H1 (cell line): ENCODE results near the gene ARV1. TPM values are rescaled to one million over a fixed set of nuclear protein-coding genes. Genes with fewer than 3 reads are reported as not detected.

ENCODE experiments used
- CBX8 ChIP-seq: fragments of 300-800, 300-1000 bp; sonication (generic); IDR thresholded peaks from 2 replicates; pipeline ENCODE4 v1.7.1; 2016; ENCODE audit warnings: low read depth, low read length, borderline replicate concordance
- CEBPB ChIP-seq: IDR thresholded peaks from 2 replicates; pipeline ENCODE4 v1.6.1; 2012; ENCODE audit warnings: low read depth, low read length
- CHD2 ChIP-seq: IDR thresholded peaks from 2 replicates; pipeline ENCODE4 v1.6.1; 2012; ENCODE audit warnings: low read length, improper control_type of control experiment
- CHD7 ChIP-seq: fragments of 300-600 bp; sonication (generic); IDR thresholded peaks from 2 replicates; pipeline ENCODE4 v1.7.1; 2012; ENCODE audit warnings: low read length, moderate library complexity, mild to moderate bottlenecking, inconsistent platforms; ENCODE audit not compliant: insufficient replicate concordance
- EZH2 ChIP-seq: fragments of 200-600 bp; sonication (generic); IDR thresholded peaks from 2 replicates; pipeline ENCODE4 v1.7.1; 2012; ENCODE audit warnings: low read depth, mild to moderate bottlenecking, moderate library complexity, low read length, inconsistent platforms; ENCODE audit not compliant: severe bottlenecking
- MAFK ChIP-seq: IDR thresholded peaks from 2 replicates; pipeline ENCODE4 v1.6.1; 2012; ENCODE audit warnings: low read depth, mild to moderate bottlenecking, improper control_type of control experiment, low read length
- NRF1 ChIP-seq: IDR thresholded peaks from 2 replicates; pipeline ENCODE4 v1.6.1; 2011; ENCODE audit warnings: mild to moderate bottlenecking, low read depth, low read length, improper control_type of control experiment
- POLR2A ChIP-seq, 2 experiments: IDR thresholded peaks; 1 replicate in 1 of 2; 2 replicates in 1 of 2; pipeline ENCODE4 v1.6.1; 2011; ENCODE audit warnings: low read depth in 2 of 2, low read length in 2 of 2, mild to moderate bottlenecking in 2 of 2; ENCODE audit errors: control extremely low read depth in 1 of 2
- POLR2AphosphoS5 ChIP-seq: IDR thresholded peaks from 2 replicates; pipeline ENCODE4 v1.6.1; 2011; ENCODE audit warnings: low read depth, low read length
- SRF ChIP-seq: IDR thresholded peaks from 2 replicates; pipeline ENCODE4 v1.6.1; 2011; ENCODE audit warnings: mild to moderate bottlenecking, low read depth, low read length, moderate library complexity
- SUZ12 ChIP-seq: fragments of 200-600 bp; sonication (generic); IDR thresholded peaks from 2 replicates; pipeline ENCODE4 v1.6.1; 2012; ENCODE audit warnings: mild to moderate bottlenecking, inconsistent platforms, low read length, moderate library complexity, mixed read lengths
- polyA plus RNA-seq, 7 experiments: library from polyadenylated mRNA; depleted of rRNA in 3 of 7; stranded (reverse) in 5 of 7; unstranded in 2 of 7; fragments of >200 nt in 5 of 7; fragments of 200-250 nt in 2 of 7; gene quantifications; 1 replicate in 5 of 7; 2 replicates in 1 of 7; 4 replicates in 1 of 7; pipeline versions ENCODE4 v1.2.1 to v1.2.3, GENCODE V29; 2011 to 2013; ENCODE audit warnings: missing spikeins in 2 of 7, mixed read lengths in 2 of 7
- total RNA-seq: library from RNA; stranded (reverse); fragmentation: NEBNext Ultra II Directional; extraction: Animal tissue kit (Norgen Biotek cat#: 25700); gene quantifications from 2 replicates; pipeline ENCODE4 v1.2.1, GENCODE V29; 2021
- TF ChIP-seq, protein P1 (sequence below): IDR thresholded peaks from 2 replicates; pipeline ENCODE4 v1.6.1; 2011; ENCODE audit warnings: low read length, improper control_type of control experiment

Gene ARV1
- total and polyA plus RNA-seq, 2 of the 8 experiments (the other 6 are each of a cell fraction or from before 2014, with no cell fraction given) = 13.1 to 13.4 TPM

DNA sequence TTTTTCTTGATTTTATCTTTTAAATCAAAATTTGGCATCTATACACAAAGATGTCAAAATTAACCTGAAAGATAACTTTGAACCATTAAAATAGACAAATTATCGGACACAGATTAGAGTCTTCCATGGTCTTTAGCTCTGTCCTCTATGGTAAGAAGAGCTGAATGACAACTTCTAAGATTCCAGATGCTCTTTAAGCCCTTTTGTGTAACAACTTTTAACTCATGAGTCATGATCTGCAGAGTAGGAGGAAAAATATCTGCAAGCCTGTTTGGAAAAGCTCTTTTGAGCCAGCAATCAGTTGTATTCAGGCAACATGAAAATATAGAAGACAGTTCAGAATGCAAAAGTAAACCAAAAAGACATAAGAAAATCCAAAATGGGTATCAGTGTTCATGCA, 38.0 kb upstream of the ARV1 start (continued):
- TF ChIP-seq CHD7 (no peak), SRF (no peak), CHD2 (no peak), POLR2AphosphoS5 (no peak), MAFK (no peak), SUZ12 (no peak), NRF1 (no peak), POLR2A (IDR thresholded peaks at IDR 0.05; ENCODE audit: control extremely low read depth in 1 of 2, low read depth in 2 of 2, low read length in 2 of 2) (no peak), EZH2 (no peak), CBX8 (no peak), CEBPB (no peak)
- TF ChIP-seq, protein P1, sequence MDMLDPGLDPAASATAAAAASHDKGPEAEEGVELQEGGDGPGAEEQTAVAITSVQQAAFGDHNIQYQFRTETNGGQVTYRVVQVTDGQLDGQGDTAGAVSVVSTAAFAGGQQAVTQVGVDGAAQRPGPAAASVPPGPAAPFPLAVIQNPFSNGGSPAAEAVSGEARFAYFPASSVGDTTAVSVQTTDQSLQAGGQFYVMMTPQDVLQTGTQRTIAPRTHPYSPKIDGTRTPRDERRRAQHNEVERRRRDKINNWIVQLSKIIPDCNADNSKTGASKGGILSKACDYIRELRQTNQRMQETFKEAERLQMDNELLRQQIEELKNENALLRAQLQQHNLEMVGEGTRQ = no peak
